HG03103 (cell line): ENCODE measurements around the gene ZC4H2.
"Not testable (repeated sequence)": the region's sequence is repeated elsewhere in the genome, so short reads cannot be mapped to it uniquely, and the experiment has no call there.

Experiments used
- ATAC-seq: cut with Tn5 transposase; IDR thresholded peaks from one replicate; pipeline ENCODE4 v1.9.1; 2021; ENCODE audit warnings: low read depth; ENCODE audit not compliant: unreplicated experiment

Gene ZC4H2

GRCh38 chrX:64975989-64976672, at the start of gene ZC4H2:
ZC4H2 (minus strand) TSS chrX:64976450; CDS start chrX:64976377, 73 bp downstream.
- peak; percentile 99 for ATAC-seq

- ATAC-seq, result no peak
Measured at GRCh38 chrX:65017451-65017850, 41.2 kb upstream of the ZC4H2 start.

GRCh38 chrX:65014230-65014629, 38.0 kb upstream of the ZC4H2 start:
- no peak for ATAC-seq

GRCh38 chrX:65009459-65009858, 33.2 kb upstream of the ZC4H2 start:
- no peak for ATAC-seq

GRCh38 chrX:65002208-65002607, 26.0 kb upstream of the ZC4H2 start:
- not testable (repeated sequence) for ATAC-seq

- ATAC-seq, result no peak
Measured at GRCh38 chrX:64996805-64997204, 20.6 kb upstream of the ZC4H2 start.

- ATAC-seq, result no peak
Measured at GRCh38 chrX:64994131-64994798, 18.0 kb upstream of the ZC4H2 start.

GRCh38 chrX:64977830-64978229, 1.6 kb upstream of the ZC4H2 start:
- no peak for ATAC-seq

GRCh38 chrX:64977051-64977450, 801 bp upstream of the ZC4H2 start:
- ATAC-seq, result no peak

GRCh38 chrX:64976673-64977040, 407 bp upstream of the ZC4H2 start:
- ATAC-seq, result peak; percentile 21

- ATAC-seq, result peak; percentile 22
Measured at GRCh38 chrX:64975491-64975890, 759 bp downstream of the ZC4H2 start.

- ATAC-seq, result no peak
Measured at GRCh38 chrX:64925480-64925879, 50.8 kb downstream of the ZC4H2 start.

- ATAC-seq, result no peak
Measured at GRCh38 chrX:64908121-64908520, 68.1 kb downstream of the ZC4H2 start.

- no peak for ATAC-seq
Measured at GRCh38 chrX:64894454-64895038, 81.7 kb downstream of the ZC4H2 start.

- ATAC-seq, result no peak
Measured at GRCh38 chrX:64885850-64886249, 90.4 kb downstream of the ZC4H2 start.

- not testable (repeated sequence) for ATAC-seq
Measured at GRCh38 chrX:64878709-64879108, 97.5 kb downstream of the ZC4H2 start.

GRCh38 chrX:64867217-64867616, 109.0 kb downstream of the ZC4H2 start:
- ATAC-seq, result no peak
